Stimulated activated CD8-positive, alpha-beta memory T cell treated with anti-CD3 and anti-CD28 coated beads, Interleukin-15, amount 100 ng/mL, for 24 hours (primary cell): ENCODE measurements around the gene TINCR.

Experiments
- DNase-seq: peaks from one replicate; pipeline ENCODE4 v3.0.0-alpha.2; 2020; ENCODE audit warnings: low read depth

TINCR gene

DNA sequence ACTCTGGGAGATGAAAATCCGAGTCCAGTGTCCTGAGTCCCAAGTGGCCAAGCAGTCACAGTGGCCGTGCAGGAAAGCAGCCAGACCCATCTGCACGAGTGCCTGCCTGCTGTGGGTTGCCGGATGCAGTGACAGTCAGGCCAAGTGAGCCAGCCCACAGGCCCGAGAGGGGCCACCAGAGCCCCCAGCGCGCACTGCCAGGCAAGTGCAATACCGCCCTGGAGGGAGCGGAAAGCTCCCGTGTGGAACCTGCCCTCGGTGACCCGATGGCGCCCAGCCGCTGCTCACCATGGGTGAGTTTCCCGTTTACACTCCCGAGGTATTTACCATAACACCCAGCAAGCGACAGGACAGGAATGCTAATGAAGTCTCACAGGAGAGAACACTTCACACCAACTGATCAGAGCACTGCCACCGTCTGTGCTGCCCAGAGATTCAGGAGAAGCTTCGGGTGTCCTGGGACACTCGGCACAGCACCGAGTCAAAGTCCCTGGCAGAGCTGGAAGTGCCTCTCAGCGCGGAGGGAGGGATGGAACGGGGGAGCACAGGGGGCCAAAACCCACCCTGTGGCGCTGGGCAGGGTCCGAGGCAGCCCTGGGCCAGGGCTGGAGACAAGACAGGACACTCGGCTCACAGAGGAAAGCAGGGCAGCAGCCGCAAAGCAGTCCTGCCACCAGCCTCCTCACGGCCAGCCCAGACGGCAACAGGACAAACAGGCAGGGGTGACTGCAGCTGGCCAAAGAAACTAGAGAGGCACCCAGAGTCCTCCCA lies 21.3 kb upstream of the TINCR start:
- no peak for DNase-seq

DNA sequence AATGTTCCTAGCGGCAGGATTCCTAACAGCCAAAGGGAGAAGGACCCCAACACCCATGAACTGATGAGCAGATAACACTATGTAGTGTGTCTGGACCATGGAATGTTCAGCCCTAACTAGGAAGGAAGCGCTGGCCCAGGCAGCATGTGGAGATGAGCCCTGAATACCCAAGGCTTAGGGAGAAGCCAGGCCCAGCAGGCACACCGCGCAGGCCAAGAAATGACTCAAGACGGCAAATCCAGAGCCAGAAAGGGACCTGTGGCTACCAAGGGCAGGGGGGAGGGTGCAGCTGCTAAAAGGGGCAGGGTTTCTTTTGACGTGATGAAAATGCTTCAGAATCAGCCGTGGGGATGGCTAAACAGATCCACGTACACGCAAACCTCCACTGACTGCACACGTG lies 20.7 kb upstream of the TINCR start:
- DNase-seq: no peak

DNA sequence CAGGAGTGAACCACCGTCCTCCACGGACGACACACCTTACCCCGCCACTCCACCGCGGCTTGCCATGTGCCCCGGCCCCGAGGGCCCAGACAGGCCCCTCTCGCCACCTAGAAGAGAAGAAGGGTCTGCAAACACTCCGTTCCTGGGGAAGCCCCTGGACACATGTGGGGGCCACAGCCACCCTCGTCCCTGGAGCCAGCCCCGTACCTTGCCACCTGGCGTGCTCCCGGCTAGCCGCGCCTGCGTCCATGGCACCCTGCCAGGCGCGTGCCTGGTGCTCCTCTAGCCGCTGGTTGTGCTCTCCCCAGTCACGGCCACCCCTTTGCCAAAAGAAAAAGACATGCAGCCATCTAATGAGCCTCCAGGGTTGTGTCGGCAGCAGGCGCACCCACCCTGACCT lies 19.9 kb upstream of the TINCR start:
- no peak for DNase-seq

DNA sequence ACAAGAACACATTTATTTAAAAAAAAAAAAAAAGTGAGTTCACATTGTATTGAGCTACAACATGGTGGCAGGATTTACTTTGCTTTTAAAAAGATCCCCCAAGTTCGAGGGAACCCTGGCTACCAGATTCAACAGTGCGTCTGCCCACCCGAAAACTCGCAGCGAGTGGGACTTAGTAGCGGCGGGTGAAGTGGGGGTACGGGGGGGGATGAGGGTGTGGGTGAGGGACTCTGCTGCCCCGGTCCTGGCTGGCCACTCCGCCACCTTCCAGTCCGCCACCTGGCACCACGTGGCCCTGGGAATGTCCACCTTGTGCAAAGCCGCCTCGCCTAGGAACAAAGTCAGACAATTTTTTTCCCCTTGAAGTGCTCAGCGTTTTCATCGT lies 19.3 kb upstream of the TINCR start:
- DNase-seq: no peak

DNA sequence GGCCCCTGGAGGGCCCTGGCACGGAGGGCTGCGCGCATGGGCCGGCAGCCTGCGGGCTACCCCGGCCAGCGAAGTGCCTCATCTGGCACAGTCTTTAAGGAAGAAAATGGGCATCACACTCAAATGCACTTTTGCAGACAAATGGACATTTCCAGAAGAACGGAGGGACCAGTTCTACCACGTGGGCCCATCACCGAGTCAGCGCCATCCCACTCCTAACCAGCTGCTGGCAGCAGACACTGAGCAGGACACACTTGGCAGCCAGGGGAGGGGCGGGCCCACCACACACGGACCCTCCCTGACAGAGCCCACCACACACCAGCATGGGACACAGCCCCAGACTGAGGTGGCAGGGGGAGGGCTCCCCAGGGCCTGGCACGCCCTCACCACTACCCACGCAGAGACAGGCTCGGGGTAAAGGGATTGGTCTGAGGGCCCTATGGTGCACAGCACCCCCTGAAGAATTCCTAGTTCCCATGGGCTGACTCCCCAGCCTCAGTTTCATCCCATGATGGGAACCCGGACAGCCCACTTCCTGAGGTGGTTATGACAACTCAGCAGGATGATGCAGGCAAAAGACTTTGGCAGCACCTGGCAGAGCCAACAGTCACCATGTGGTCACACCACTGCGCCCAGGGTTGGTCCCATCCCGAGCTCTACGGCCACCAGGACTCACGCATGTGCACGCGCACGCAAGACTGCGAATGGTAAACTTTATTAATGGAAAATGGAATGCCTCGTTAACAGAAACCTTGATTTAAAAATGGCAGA lies 18.7 kb upstream of the TINCR start:
- DNase-seq: no peak

DNA sequence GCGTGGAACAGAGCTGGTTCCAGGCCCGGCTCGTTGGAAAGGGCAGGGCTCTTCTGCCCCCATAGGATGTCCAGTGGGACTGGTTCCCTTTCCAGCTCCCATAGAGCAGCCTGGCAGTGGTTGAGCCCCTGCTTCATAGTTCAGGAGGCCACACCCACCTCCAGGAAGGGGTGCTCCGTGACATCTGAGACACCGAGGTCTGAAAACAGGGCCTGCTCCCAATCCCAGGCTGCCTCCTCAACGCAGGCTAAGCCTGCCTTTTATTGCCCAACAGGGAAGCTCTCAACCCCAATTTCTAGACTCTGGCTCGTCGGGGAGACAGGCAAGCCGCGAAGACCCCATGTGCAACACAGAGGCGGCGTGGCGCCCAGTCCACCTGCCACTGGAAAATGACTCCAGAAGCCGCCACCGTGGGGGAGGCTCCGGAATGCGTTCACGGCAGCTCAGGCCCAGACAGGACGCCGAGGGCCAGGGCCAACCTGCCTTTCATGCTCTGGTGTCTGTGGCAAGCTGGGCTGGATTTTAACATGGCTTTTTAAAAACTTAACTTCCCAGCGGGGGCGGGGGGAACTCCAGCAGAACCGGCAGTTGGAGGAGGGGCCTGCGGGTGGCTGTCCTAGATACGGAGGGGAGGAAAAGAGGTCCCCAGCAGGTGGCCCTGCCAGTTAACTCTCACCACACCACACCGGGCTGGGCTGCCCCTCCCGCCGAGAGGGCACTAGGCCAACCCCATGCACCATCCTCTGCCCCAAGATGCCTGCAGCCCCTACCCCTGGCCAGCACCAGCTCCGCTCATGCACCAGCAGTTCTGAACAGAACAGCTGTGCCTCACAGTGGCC lies 17.9 kb upstream of the TINCR start:
- DNase-seq: no peak

DNA sequence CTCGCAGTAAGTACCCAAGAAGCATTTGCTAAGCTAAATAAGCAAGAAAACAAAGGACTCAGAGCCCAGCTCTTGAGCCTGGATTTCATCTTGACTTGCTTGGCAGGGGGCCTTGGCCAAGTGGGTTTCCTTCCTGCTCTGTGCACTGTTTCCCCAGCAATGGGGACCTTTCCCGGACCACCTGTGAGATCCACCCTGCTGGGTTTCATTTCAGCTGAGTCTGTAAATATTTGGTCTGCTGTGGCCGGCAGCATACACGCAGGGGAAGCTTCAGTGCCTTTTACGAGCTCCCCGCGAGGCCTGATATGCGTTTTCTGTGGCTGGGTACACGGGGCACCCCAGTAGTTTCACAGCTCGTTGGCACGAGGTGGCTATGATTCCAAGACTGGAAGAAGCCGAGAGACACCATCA lies 12.4 kb upstream of the TINCR start:
- no peak for DNase-seq

DNA sequence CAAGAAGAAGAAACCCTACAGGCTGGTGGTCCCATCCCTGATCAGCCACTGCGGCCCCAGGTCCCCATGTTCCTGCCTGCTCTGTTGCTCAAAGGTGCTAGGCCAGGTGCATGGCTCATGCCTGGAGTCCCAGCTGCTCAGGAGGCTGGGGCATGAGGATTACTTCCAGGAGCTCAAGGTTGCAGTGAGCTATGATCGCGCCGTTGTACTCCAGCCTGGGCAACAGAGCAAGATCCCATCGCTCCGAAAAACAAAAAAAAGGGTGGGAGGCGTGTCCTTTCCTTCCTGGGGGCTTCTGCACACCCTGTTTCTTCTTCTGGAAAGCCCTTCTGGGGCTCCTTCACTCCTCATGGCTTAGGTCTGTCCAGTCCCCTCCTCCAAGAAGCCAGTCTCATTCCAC lies 11.9 kb upstream of the TINCR start:
- DNase-seq: no peak

DNA sequence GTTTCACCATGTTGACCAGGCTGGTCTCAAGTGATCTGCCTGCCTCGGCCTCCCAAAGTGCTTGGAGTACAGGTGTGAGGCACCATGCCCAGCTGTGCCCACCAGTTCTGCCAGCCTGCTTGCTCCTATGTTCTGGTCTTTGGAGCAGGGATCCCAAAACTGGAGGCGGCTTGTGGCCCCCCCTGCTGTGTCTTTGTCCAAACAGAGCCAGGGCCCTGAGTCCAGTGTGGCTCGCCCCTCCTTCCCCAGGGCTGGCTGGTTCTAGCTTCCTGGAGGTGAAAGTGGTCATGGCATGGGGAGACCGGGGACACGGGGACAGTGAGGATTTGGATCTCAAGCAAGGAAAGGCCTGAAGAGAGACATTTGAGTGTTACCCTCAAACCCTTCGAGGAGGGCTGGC lies 11.5 kb upstream of the TINCR start:
- DNase-seq: no peak

DNA sequence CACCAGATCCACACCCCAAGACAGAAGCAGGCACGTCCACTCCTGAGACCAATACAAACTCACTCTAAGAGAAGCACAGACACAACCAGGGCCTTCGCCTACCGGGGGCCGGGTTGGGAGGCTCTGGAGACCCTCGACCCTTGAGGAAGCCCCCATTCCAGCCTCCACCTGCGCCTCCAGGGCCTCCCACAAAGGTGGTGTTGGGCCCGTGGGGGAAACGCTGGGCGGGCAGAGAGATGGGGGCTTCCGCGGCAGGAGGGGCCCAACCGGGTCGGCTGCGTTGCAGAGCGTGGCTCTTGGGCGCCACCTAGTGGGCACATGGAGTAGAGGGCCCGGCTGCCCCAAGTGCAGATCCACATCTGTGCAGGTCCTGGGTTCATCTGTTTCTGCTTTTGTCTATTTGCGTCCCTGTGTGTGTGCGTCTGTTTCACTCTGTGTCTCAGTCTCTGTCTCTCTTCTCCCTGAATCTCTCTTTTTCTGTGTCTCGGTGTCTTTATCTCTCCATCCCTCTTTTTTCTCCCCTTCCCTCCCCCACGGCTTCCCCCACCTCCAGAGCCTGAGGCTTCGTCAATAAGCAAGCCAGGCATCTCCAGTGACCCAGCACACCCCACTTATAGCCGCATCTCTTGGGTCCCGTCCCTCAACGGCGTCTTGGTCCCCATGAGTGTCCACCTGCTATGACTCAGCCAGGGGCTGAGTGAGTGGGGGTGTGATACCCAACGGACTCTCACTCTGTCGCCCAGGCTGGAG lies 10.5 kb upstream of the TINCR start:
- peak; percentile 70 for DNase-seq

DNA sequence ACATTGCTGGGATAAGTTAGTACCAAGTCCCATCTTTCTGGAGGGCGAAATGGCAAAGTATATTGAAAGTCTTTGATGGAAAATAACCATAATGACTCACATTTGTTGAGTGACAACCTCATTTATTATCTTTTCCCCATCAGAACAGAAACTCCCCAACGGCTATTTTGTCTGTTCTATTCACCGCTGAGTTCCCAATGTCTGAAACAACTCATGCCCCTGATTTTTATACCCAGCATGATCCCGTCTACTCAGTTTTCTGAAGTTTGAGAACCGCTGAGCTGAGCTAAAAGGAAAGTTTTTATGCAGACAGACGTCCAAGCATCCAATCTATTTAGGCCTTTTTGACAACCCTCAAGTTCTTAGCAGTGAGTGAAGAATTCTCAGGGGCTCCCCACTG lies 7.8 kb upstream of the TINCR start:
- DNase-seq: no peak

DNA sequence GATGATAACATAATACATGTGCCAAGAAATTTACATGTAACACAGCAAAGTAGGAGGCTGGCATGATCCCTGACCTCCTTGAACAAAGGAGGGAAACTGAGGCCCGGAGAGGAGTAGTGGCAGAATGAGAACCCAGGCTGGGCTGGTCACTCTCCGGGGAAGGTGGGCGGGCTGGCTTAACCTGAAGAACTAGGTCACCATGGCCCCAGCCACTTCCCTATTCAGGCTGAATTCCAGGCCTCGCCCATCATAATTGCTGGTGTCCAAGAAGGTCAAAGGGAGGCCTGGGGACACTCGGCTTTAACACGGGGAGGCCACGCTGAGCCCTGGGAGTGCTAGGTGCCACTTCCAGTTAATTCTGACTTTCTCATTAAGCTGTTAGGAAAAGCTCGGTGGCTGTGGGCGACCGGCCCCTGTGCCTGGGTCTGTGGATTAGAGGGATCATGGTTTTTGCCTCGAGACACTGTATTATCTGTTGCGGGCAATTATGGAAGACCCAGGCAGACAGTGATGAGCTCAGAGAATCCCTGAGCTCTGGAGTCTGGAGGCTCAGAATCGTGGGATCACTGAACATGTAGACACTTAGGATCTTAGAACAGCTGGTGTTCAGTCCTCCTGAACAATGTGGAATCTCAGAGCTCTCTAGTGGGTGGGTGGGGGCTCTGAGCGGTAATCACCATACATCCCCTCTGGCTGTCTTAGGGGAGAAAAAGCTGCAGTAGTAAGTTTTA lies 5.0 kb upstream of the TINCR start:
- DNase-seq: no peak

DNA sequence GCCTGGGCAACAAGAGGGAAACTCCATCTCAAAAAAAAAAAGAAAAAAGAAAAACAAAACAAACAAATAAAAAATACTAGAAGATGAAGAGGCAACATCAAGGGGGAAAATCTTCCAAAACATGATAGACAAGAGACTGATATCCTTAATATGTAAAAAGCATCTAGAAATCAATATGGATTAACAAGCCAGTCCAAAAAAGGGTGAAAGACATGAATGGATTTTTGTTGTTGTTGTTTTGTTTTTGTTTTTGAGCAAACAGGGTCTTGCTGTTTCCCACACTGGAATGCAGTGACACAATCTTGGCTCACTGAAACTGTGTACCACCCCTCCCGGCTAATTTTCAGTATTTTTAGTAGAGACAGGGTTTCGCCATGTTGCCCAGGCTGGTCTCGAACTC lies 4.0 kb upstream of the TINCR start:
- no peak for DNase-seq

DNA sequence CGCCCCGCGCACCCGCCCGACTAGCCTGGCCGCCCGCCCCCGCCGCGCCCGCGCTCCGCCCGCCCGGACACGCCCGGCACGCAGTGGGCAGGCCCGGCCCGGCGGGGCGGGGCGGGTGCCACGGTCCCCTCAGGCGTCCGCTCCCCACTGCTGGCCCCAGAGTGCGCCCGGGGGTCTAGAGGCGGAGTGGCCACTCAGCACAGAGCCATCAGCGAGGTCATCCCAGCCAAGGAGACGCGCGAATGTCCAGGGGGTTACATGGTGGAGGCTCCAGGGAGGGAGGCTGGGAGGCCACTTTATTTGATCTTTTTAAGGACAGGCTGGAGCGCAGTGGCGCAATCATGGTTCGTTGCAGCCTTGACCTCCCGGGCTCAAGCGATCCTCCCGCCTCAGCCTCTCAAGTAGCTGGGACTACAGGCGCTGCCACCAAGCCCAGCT lies 236 bp upstream of the TINCR start:
- DNase-seq: no peak

DNA sequence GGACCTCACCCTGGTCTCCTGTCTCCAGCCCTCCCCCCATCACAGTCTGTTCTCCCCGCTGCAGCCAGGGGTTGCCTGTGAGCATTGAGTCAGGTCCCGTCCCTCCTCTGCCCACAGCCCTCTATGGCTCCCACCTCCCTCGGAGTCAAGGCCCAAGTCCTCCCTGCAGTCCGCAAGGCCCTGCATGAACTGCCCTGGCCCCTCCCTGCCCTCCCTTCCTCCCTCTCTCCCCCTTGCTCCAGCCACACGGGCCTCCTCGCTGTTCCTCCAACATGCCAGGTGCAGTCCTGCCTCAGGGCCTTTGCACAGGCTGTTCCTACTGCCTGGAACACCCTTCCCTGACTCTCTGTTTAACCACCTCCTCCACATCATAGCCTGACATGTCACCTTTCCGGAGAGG lies 2.8 kb downstream of the TINCR start:
- DNase-seq: no peak

DNA sequence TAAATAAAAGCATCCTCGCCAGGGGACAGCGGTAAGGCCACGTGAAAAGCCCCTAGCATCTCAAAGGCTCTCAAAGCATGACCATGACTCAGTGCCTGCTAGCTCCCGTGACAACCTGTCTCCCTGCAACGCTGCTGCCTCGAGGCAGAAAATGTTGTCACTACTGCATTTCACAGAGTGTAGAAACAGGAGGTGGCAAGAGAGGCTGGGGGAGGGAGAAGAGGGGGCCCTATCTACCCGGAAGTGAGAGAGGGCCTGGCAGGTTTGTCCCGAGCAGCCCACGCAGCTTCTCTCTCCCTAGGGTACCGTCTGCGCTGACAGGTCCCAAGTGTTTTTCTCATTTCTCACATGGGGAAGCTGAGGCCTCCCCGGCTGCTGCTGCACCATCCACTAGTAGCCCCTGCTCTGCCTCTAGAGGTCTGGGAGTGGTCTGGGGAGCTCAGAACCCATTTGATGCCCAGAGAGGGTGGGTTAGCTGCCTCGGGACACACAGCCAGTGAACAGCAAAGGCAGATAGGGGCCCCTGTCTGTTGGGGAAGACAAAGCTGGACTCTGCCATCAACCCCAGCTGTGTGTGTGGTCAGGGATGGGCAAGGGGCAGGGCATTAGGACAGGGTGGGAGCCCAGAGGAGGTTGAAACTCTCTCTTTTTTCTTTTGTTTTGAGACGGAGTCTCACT lies 3.7 kb downstream of the TINCR start:
- no peak for DNase-seq

DNA sequence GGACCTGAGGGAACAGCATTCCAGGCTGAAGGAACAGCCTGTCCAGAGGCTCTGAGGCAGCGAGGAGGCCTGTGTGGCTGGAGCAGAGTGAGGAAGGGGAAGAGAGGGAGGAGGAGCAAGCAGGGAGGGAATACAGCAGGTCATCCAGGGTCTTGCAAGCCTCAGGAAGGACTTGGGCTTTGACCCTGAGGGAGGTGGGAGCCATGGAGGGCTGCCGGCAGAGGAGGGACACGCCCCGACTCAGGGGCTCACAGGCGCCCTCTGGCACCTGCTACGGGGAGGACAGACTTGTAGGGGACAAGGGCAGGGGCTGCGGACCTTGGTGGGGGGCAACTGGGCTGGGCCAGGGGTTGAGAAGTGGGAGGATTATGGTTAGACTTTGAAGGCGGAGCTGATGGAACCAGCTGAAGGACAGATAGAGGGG lies 4.7 kb downstream of the TINCR start:
- no peak for DNase-seq

DNA sequence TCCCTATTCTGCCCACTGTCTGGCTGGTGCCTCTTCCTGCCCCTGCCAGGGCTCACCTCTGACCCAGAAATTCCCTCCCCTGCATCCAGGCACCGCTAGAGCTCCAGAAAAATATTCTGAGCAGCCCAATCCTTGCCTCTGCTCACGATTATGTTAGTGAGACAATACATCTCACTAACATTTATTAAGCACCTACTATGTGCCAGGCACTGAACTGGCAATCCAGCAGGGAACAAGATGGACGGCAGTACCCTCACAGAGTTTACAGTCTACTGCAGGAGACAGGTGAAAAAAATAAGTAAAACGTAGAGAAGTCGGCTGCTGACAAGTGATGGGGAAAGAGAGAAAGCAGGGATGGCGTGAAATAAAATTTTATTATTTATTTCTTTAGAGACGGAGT lies 5.5 kb downstream of the TINCR start:
- DNase-seq: no peak

DNA sequence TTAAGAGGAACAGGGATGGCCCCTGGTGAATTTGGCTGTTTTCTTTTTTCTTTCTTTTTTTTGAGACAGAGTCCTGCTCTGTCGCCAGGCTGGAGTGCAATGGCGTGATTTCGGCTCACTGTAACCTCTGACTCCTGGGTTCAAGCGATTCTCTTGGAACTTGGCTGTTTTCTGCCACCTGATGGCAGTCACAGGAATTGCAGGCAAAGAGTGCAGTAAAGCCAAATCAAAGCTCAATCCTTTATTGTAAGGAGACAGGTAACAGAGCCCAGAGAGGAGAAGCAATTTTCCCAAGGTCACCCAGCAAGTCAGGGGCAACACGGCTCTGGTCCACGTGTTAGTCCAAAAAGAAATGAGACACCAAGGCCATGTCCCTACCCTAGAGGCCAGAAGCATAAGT lies 6.2 kb downstream of the TINCR start:
- no peak for DNase-seq

DNA sequence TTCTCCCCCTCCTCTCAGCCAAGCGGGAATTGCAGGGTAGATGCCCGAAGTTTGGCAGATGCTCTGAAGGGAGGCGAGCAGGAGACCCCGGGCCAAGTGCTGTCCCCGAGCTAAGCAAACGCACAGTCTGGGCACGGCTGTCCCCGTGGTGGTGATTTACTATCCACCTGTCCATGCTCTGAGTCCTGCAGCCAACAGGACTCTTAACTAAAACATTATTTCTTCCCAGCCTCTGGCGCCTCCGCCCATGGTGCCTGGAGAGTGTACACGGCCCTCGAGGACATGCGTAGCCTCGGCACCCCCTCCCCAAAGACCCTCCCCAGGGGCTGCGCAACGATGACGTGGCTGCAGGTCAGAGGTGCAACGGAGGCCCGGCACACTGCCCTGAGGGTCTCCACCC lies 7.6 kb downstream of the TINCR start:
- DNase-seq: no peak

DNA sequence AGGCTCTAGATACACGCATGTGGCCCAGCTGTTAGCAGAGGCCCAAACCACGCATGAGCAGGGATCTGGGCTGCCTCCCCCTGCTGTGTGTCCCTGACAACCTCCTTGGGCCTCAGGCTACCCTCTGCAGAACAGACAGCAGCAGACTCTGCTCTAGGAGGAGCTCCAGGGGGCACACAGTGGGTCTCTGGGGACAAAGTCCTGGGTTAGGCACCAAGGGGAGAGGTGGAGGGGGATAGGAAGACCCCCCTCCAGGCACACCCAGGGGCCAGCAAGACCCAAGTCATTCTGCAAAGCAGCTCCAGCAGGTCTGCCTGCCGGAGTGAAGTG lies 8.0 kb downstream of the TINCR start:
- no peak for DNase-seq
